HG03135 (cell line): ENCODE results near the gene OVAAL.
"Not testable (repeated sequence)": the region's sequence is repeated elsewhere in the genome, so short reads cannot be mapped to it uniquely, and the experiment has no call there.

Experiments
- ATAC-seq: cut with Tn5 transposase; IDR thresholded peaks from one replicate; pipeline ENCODE4 v1.9.1; 2021; ENCODE audit warnings: mild to moderate bottlenecking, moderate library complexity; ENCODE audit not compliant: unreplicated experiment

Gene OVAAL

GRCh38 chr1:180540697-180541594 lies 17.8 kb upstream of the OVAAL start:
- no peak for ATAC-seq

- no peak for ATAC-seq
Measured at GRCh38 chr1:180542113-180542837, 16.5 kb upstream of the OVAAL start.

GRCh38 chr1:180542838-180543145 lies 16.0 kb upstream of the OVAAL start:
- no peak for ATAC-seq

- ATAC-seq: no peak
Measured at GRCh38 chr1:180544050-180544449, 14.7 kb upstream of the OVAAL start.

- ATAC-seq: no peak
Measured at GRCh38 chr1:180545991-180546390, 12.8 kb upstream of the OVAAL start.

GRCh38 chr1:180548686-180549317 lies 10.0 kb upstream of the OVAAL start:
- no peak for ATAC-seq

GRCh38 chr1:180549770-180550169 lies 9.0 kb upstream of the OVAAL start:
- ATAC-seq: not testable (repeated sequence)

- ATAC-seq: no peak
Measured at GRCh38 chr1:180550241-180550640, 8.5 kb upstream of the OVAAL start.

- ATAC-seq: no peak
Measured at GRCh38 chr1:180551997-180552396, 6.8 kb upstream of the OVAAL start.

- not testable (repeated sequence) for ATAC-seq
Measured at GRCh38 chr1:180553046-180553445, 5.7 kb upstream of the OVAAL start.

- no peak for ATAC-seq
Measured at GRCh38 chr1:180555411-180555810, 3.4 kb upstream of the OVAAL start.

- no peak for ATAC-seq
Measured at GRCh38 chr1:180560200-180560867, 1.6 kb downstream of the OVAAL start.

GRCh38 chr1:180560868-180561600 lies 2.3 kb downstream of the OVAAL start:
- ATAC-seq: no peak

GRCh38 chr1:180562640-180563025 lies 3.9 kb downstream of the OVAAL start:
- ATAC-seq: no peak

GRCh38 chr1:180563026-180563827 lies 4.5 kb downstream of the OVAAL start:
- no peak for ATAC-seq

- ATAC-seq: no peak
Measured at GRCh38 chr1:180565121-180565871, 6.5 kb downstream of the OVAAL start.

- ATAC-seq: no peak
Measured at GRCh38 chr1:180566026-180566425, 7.3 kb downstream of the OVAAL start.

- ATAC-seq: no peak
Measured at GRCh38 chr1:180566495-180566894, 7.7 kb downstream of the OVAAL start.

GRCh38 chr1:180567654-180568053 lies 8.9 kb downstream of the OVAAL start:
- no peak for ATAC-seq
